DND-41 (cell line): ENCODE measurements around the gene SF3A1.

Experiments
- EZH2 ChIP-seq: IDR thresholded peaks from 3 replicates; pipeline ENCODE4 v1.6.1; 2012; ENCODE audit warnings: borderline replicate concordance, low read depth, mild to moderate bottlenecking, moderate library complexity, low read length, inconsistent platforms; ENCODE audit not compliant: severe bottlenecking
- TF ChIP-seq, protein P1 (sequence below): IDR thresholded peaks from 2 replicates; pipeline ENCODE4 v1.5.1; 2012; ENCODE audit warnings: borderline replicate concordance, low read length, moderate library complexity, mild to moderate bottlenecking; ENCODE audit not compliant: poor library complexity, severe bottlenecking; ENCODE audit errors: extremely low read depth

DNA sequence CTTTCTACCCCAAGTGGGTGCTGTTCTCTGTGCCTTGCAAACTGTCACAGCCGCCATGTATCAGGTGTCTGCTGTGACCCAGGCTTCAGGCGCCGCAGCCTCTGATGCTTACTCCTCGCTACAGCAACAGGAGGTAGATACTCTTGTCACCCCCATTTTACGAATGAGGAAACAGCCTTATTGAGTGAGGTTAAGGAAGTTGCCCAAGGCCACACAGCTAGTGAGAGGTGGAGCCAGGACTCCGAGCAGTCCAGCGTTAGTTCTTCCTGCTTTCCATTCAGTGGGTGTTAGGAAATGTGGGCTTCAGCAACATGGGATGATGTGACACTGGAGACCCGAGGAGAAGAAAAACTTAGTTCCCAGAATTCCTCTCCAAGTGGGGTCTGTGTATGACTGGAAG lies 16.2 kb upstream of the SF3A1 start:
- TF ChIP-seq, protein P1, sequence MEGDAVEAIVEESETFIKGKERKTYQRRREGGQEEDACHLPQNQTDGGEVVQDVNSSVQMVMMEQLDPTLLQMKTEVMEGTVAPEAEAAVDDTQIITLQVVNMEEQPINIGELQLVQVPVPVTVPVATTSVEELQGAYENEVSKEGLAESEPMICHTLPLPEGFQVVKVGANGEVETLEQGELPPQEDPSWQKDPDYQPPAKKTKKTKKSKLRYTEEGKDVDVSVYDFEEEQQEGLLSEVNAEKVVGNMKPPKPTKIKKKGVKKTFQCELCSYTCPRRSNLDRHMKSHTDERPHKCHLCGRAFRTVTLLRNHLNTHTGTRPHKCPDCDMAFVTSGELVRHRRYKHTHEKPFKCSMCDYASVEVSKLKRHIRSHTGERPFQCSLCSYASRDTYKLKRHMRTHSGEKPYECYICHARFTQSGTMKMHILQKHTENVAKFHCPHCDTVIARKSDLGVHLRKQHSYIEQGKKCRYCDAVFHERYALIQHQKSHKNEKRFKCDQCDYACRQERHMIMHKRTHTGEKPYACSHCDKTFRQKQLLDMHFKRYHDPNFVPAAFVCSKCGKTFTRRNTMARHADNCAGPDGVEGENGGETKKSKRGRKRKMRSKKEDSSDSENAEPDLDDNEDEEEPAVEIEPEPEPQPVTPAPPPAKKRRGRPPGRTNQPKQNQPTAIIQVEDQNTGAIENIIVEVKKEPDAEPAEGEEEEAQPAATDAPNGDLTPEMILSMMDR: no peak
- TF ChIP-seq EZH2: no peak
